Prostate gland (tissue), 2 donors: ENCODE results near the gene DNASE2.

Experiments used
- CTCF ChIP-seq, 4 experiments: fragments of 200-600 bp in 2 of 4; fragments of 450-650 bp in 2 of 4; sonication (generic) in 2 of 4; IDR thresholded peaks; 1 replicate in 3 of 4; 2 replicates in 1 of 4; pipeline ENCODE4 v1.5.1; 2016 to 2019; ENCODE audit warnings: antibody characterized with exemption in 4 of 4, mild to moderate bottlenecking in 2 of 4, moderate library complexity in 2 of 4
- POLR2A ChIP-seq: fragments of 450-650 bp; IDR thresholded peaks from one replicate; pipeline ENCODE4 v1.6.1; 2016; ENCODE audit warnings: antibody characterized with exemption, mild to moderate bottlenecking

GRCh38 chr19:12837225-12837624 is 44.0 kb downstream of the DNASE2 start:
- TF ChIP-seq CTCF (IDR thresholded peaks at IDR 0.05) (no peak), POLR2A (no peak)
